Activated CD4-positive, alpha-beta T cell treated with anti-CD3 and anti-CD28 coated beads for 36 hours (primary cell): ENCODE results near the gene NUF2. TPM values are rescaled to one million over a fixed set of nuclear protein-coding genes. Genes with fewer than 3 reads are reported as not detected.

Source experiments
- total RNA-seq, 2 experiments: library from RNA; stranded (reverse); gene quantifications; one replicate each; pipeline ENCODE4 v1.2.3, GENCODE V29; 2021

The NUF2 gene
- total RNA-seq, 2 experiments from 2014 or later = 57.6 to 58.4 TPM

Other genes with a start within 250 kb of the NUF2 start
- gene RGS5, start 119.0 kb upstream of the NUF2 start, total RNA-seq = 1 to 10 TPM; 4.1 to 4.4 TPM